Endodermal cell (in vitro differentiated cells): ENCODE measurements around the gene PRDX4. TPM values are rescaled to one million over a fixed set of nuclear protein-coding genes. Genes with fewer than 3 reads are reported as not detected.

Source experiments
- DNase-seq: peaks from one replicate; pipeline ENCODE4 v3.0.0-alpha.2; 2017
- H3K27ac ChIP-seq: 2 replicates; pipeline ENCODE4 v1.5.1; 2013; ENCODE audit warnings: mild to moderate bottlenecking, low read depth, low read length, moderate library complexity
- H3K27me3 ChIP-seq: 2 replicates; pipeline ENCODE4 v1.6.1; 2013; ENCODE audit warnings: mild to moderate bottlenecking, low read length, moderate library complexity; ENCODE audit not compliant: insufficient read depth, control insufficient read depth, poor library complexity, severe bottlenecking
- H3K36me3 ChIP-seq: 2 replicates; pipeline ENCODE4 v1.7.0; 2013; ENCODE audit warnings: mild to moderate bottlenecking, low read length, moderate library complexity; ENCODE audit not compliant: control insufficient read depth, insufficient read depth
- H3K4me1 ChIP-seq: one replicate; pipeline ENCODE4 v1.7.0; 2013; ENCODE audit warnings: low read length; ENCODE audit not compliant: control insufficient read depth, insufficient read depth
- H3K4me3 ChIP-seq: 2 replicates; pipeline ENCODE4 v1.5.1; 2013; ENCODE audit warnings: mild to moderate bottlenecking, low read length, moderate library complexity
- H3K9ac ChIP-seq: 2 replicates; pipeline ENCODE4 v1.6.1; 2013; ENCODE audit warnings: mild to moderate bottlenecking, low read length, moderate library complexity; ENCODE audit not compliant: poor library complexity, severe bottlenecking; ENCODE audit errors: extremely low read depth
- H3K9me3 ChIP-seq: 2 replicates; pipeline ENCODE4 v1.6.1; 2013; ENCODE audit warnings: mild to moderate bottlenecking, low read length, moderate library complexity; ENCODE audit not compliant: control insufficient read depth
- H3K27ac Mint-ChIP-seq: 2 replicates; pipeline ENCODE4 v1.8.0; 2020; ENCODE audit warnings: mixed read lengths
- H3K27me3 Mint-ChIP-seq: 2 replicates; pipeline ENCODE4 v1.8.0; 2021; ENCODE audit warnings: mild to moderate bottlenecking, mixed read lengths; ENCODE audit not compliant: insufficient read depth
- H3K36me3 Mint-ChIP-seq: 2 replicates; pipeline ENCODE4 v1.8.0; 2020; ENCODE audit warnings: low read depth, mixed read lengths
- H3K4me1 Mint-ChIP-seq: 2 replicates; pipeline ENCODE4 v1.8.0; 2020; ENCODE audit warnings: mixed read lengths
- H3K4me3 Mint-ChIP-seq: 2 replicates; pipeline ENCODE4 v1.8.0; 2020; ENCODE audit warnings: mild to moderate bottlenecking, moderate library complexity, mixed read lengths
- H3K9me3 Mint-ChIP-seq: 2 replicates; pipeline ENCODE4 v1.8.0; 2020; ENCODE audit warnings: mild to moderate bottlenecking, mixed read lengths
- CTCF ChIP-seq: fragments of 200-600 bp; sonication (generic); conservative IDR thresholded peaks from 2 replicates; pipeline ENCODE4 v1.5.0; 2021; ENCODE audit warnings: antibody characterized with exemption, mild to moderate bottlenecking
- WGBS, 2 experiments: methylation state at CpG; one replicate each; pipeline versions ENCODE4 v1.1.5 to v1.1.7; 2013; ENCODE audit warnings: missing lambda C conversion rate in 2 of 2, mixed read lengths in 1 of 2; ENCODE audit not compliant: insufficient coverage in 1 of 2, insufficient read length in 1 of 2; 5-methylcytosine and 5-hydroxymethylcytosine counted together
- total RNA-seq, 2 donors: library from RNA; stranded (reverse); fragmentation: NEBNext Ultra II Directional in 1 of 2; extraction: Animal tissue kit (Norgen Biotek cat#: 25700) in 1 of 2; gene quantifications; 2 replicates in 1 of 2; 3 replicates in 1 of 2; pipeline ENCODE4 v1.2.1, GENCODE V29; 2021

Gene PRDX4
- total RNA-seq, 2 donors from 2014 or later = 128 to 241 TPM

- H3K27me3 ChIP-seq = no peaks in the 10 kb centered on the region
- Mint-ChIP-seq H3K4me1 (no peaks in the 10 kb centered on the region), H3K4me3 (no peak overlapping the region), H3K27me3 (no peaks in the 10 kb centered on the region), H3K27ac (no peak overlapping the region), H3K36me3 (no peaks in the 10 kb centered on the region), H3K9me3 (no peaks in the 10 kb centered on the region)
- H3K36me3 ChIP-seq = no peaks in the 10 kb centered on the region
- H3K9ac ChIP-seq = no peak overlapping the region
- no peaks in the 10 kb centered on the region for H3K4me1 ChIP-seq
- H3K4me3 ChIP-seq = no peak overlapping the region
- no peak overlapping the region for H3K27ac ChIP-seq
- 95 to 100% methylated on average over 2 to 3 of the region's 3 CpGs for WGBS, 2 experiments
- no peaks in the 10 kb centered on the region for H3K9me3 ChIP-seq
- no peak for DNase-seq
- peak; percentile 57 for TF ChIP-seq CTCF
Measured at GRCh38 chrX:23633834-23634580, 33.3 kb upstream of the PRDX4 start.

DNA sequence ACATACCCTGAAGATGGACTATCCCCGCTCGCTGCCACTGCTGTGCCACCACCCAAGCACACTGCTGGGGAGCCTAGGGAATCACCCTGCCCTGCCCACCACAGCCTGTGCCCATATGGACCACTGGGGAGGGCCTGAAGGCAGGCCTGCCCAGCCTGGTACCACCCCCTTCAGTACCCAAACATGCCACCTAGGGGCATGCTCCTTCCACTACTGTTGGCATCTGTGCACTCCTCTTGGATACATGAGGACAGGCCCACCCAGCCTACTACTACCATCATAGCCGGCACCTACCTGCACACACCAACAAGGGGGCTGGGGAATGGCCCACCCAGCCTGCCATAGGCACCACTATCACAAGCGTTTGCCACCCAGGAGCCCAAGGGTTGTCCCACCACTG, 30.1 kb upstream of the PRDX4 start:
- Histone ChIP-seq H3K27ac (no peak overlapping the region), H3K4me3 (no peak overlapping the region), H3K9ac (no peak overlapping the region), H3K36me3 (no peaks in the 10 kb centered on the region), H3K9me3 (peaks cover 18% of the 10 kb centered on the region), H3K4me1 (no peaks in the 10 kb centered on the region), H3K27me3 (no peaks in the 10 kb centered on the region)
- H3K4me3 Mint-ChIP-seq = no peak overlapping the region
- peaks cover 14% of the 10 kb centered on the region for H3K36me3 Mint-ChIP-seq
- H3K9me3 Mint-ChIP-seq = peaks cover 25% of the 10 kb centered on the region
- TF ChIP-seq CTCF = peak; percentile 11
- no peak overlapping the region for H3K27ac Mint-ChIP-seq
- H3K4me1 Mint-ChIP-seq = peaks cover 6% of the 10 kb centered on the region
- no peak for DNase-seq
- WGBS, 2 experiments = 87% methylated on average over 4 of the region's 4 CpGs; no CpG with 5 or more reads in 1 of the 2 experiments
- H3K27me3 Mint-ChIP-seq = no peaks in the 10 kb centered on the region

DNA sequence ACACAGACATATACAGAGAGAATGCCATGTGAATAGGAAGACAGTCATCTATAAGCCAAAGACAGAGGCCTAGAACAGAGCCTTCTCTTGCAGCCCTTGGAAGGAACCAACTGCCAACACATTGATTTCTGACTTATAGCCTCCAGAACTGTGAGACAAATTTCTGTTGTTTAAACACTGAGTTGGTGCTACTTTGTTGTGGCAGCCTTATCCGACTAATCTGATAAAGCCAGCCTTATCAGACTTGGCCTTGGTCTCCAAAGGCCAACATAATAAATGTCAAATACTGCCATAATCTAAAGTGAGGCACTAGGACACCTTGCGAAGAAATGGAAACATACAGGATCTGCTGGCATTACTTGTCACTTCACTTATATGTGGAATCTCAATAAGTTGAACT, 24.3 kb upstream of the PRDX4 start:
- H3K9me3 ChIP-seq = peaks cover 18% of the 10 kb centered on the region
- TF ChIP-seq CTCF = no peak
- Mint-ChIP-seq H3K27ac (no peak overlapping the region), H3K4me3 (no peak overlapping the region), H3K4me1 (peaks cover 36% of the 10 kb centered on the region), H3K9me3 (peaks cover 43% of the 10 kb centered on the region), H3K36me3 (peaks cover 14% of the 10 kb centered on the region), H3K27me3 (no peaks in the 10 kb centered on the region)
- 72% methylated on average over 2 of the region's 2 CpGs; no CpG with 5 or more reads in 1 of the 2 experiments for WGBS, 2 experiments
- no peak for DNase-seq
- no peaks in the 10 kb centered on the region for H3K36me3 ChIP-seq
- H3K4me1 ChIP-seq = no peaks in the 10 kb centered on the region
- no peak overlapping the region for H3K9ac ChIP-seq
- no peaks in the 10 kb centered on the region for H3K27me3 ChIP-seq
- no peak overlapping the region for H3K27ac ChIP-seq
- H3K4me3 ChIP-seq = no peak overlapping the region
